GM19351 (cell line): Measurements from ENCODE around the gene DYNLRB1.
"Not testable (repeated sequence)": the region's sequence is repeated elsewhere in the genome, so short reads cannot be mapped to it uniquely, and the experiment has no call there.

Experiments
- ATAC-seq: cut with Tn5 transposase; IDR thresholded peaks from one replicate; pipeline ENCODE4 v1.9.1; 2021; ENCODE audit warnings: mild to moderate bottlenecking, moderate library complexity; ENCODE audit not compliant: unreplicated experiment

Gene DYNLRB1

GRCh38 chr20:34516247-34517113 lies at the start of gene DYNLRB1:
DYNLRB1 (plus strand) TSS chr20:34516422; CDS start chr20:34516459, 37 bp downstream.
- ATAC-seq: peak; percentile 63

GRCh38 chr20:34468951-34469350 lies 47.3 kb upstream of the DYNLRB1 start:
- no peak for ATAC-seq

GRCh38 chr20:34472246-34472925 lies 43.8 kb upstream of the DYNLRB1 start:
- no peak for ATAC-seq

GRCh38 chr20:34473262-34473883 lies 42.8 kb upstream of the DYNLRB1 start:
- no peak for ATAC-seq

- ATAC-seq: no peak
Observed at GRCh38 chr20:34475979-34476736, 40.1 kb upstream of the DYNLRB1 start.

GRCh38 chr20:34479627-34480026 lies 36.6 kb upstream of the DYNLRB1 start:
- no peak for ATAC-seq

GRCh38 chr20:34482154-34482553 lies 34.1 kb upstream of the DYNLRB1 start:
- ATAC-seq: not testable (repeated sequence)

GRCh38 chr20:34483585-34484220 lies 32.5 kb upstream of the DYNLRB1 start:
- not testable (repeated sequence) for ATAC-seq

GRCh38 chr20:34485068-34485634 lies 31.1 kb upstream of the DYNLRB1 start:
- no peak for ATAC-seq

GRCh38 chr20:34491226-34491931 lies 24.8 kb upstream of the DYNLRB1 start:
- no peak for ATAC-seq

- no peak for ATAC-seq
Observed at GRCh38 chr20:34491932-34492509, 24.2 kb upstream of the DYNLRB1 start.

- ATAC-seq: no peak
Observed at GRCh38 chr20:34493646-34494045, 22.6 kb upstream of the DYNLRB1 start.

GRCh38 chr20:34495307-34495706 lies 20.9 kb upstream of the DYNLRB1 start:
- no peak for ATAC-seq

GRCh38 chr20:34495916-34496315 lies 20.3 kb upstream of the DYNLRB1 start:
- ATAC-seq: no peak

- not testable (repeated sequence) for ATAC-seq
Observed at GRCh38 chr20:34497596-34497995, 18.6 kb upstream of the DYNLRB1 start.

- ATAC-seq: no peak
Observed at GRCh38 chr20:34500823-34501222, 15.4 kb upstream of the DYNLRB1 start.

GRCh38 chr20:34506480-34506879 lies 9.7 kb upstream of the DYNLRB1 start:
- no peak for ATAC-seq

GRCh38 chr20:34507702-34508413 lies 8.4 kb upstream of the DYNLRB1 start:
- no peak for ATAC-seq
